Cerebellar nuclear complex (tissue), 1 donor: ENCODE results near the gene OLFML2B.

Source experiments
- DNase-seq, 2 experiments: peaks; one replicate each; lab custom pipeline; 2025; lab: John Stamatoyannopoulos, UW

The OLFML2B gene

GRCh38 chr1:161945306-161946060, 78.2 kb downstream of the OLFML2B start:
- no peak for DNase-seq

- DNase-seq: no peak
These were observed 79.3 kb downstream of the OLFML2B start for GRCh38 chr1:161944381-161944780.

GRCh38 chr1:161943737-161944136, 79.9 kb downstream of the OLFML2B start:
- no peak for DNase-seq

GRCh38 chr1:161941726-161942436, 81.8 kb downstream of the OLFML2B start:
- DNase-seq: no peak

- DNase-seq: no peak
These were observed 82.6 kb downstream of the OLFML2B start for GRCh38 chr1:161940866-161941591.

GRCh38 chr1:161936786-161937185, 86.9 kb downstream of the OLFML2B start:
- DNase-seq: no peak

- no peak for DNase-seq
These were observed 88.4 kb downstream of the OLFML2B start for GRCh38 chr1:161935264-161935663.

GRCh38 chr1:161933592-161934588, 89.8 kb downstream of the OLFML2B start:
- DNase-seq: no peak
